H1 (cell line): ENCODE data around the gene BFSP2. TPM values are rescaled to one million over a fixed set of nuclear protein-coding genes. Genes with fewer than 3 reads are reported as not detected.

Experiments
- EP300 ChIP-seq, 2 experiments: IDR thresholded peaks; 1 replicate in 1 of 2; 2 replicates in 1 of 2; pipeline ENCODE4 v1.6.1; 2011 to 2012; ENCODE audit warnings: low read depth in 2 of 2, low read length in 2 of 2, mild to moderate bottlenecking in 2 of 2, borderline replicate concordance in 1 of 2, inconsistent platforms in 1 of 2, moderate library complexity in 1 of 2
- polyA plus RNA-seq, 7 experiments: library from polyadenylated mRNA; depleted of rRNA in 3 of 7; stranded (reverse) in 5 of 7; unstranded in 2 of 7; fragments of >200 nt in 5 of 7; fragments of 200-250 nt in 2 of 7; gene quantifications; 1 replicate in 5 of 7; 2 replicates in 1 of 7; 4 replicates in 1 of 7; pipeline versions ENCODE4 v1.2.1 to v1.2.3, GENCODE V29; 2011 to 2013; ENCODE audit warnings: missing spikeins in 2 of 7, mixed read lengths in 2 of 7
- total RNA-seq: library from RNA; stranded (reverse); fragmentation: NEBNext Ultra II Directional; extraction: Animal tissue kit (Norgen Biotek cat#: 25700); gene quantifications from 2 replicates; pipeline ENCODE4 v1.2.1, GENCODE V29; 2021

The BFSP2 gene
- total and polyA plus RNA-seq, 2 of the 8 experiments (the other 6 are each of a cell fraction or from before 2014, with no cell fraction given): not detected

GRCh38 chr3:133442518-133442917 lies 42.7 kb downstream of the BFSP2 start (continued):
- no peak for TF ChIP-seq EP300 (IDR thresholded peaks at IDR 0.05; ENCODE audit: borderline replicate concordance in 1 of 2, low read depth in 2 of 2, low read length in 2 of 2)
- TF ChIP-seq, all 59 proteins: peak for 0
